Measurements from ENCODE around the gene NACC1.
"Not testable (repeated sequence)": the region's sequence is repeated elsewhere in the genome, so short reads cannot be mapped to it uniquely, and the experiment has no call there.

Gene NACC1

GRCh38 chr19:13154911-13155471 lies 36.9 kb downstream of the NACC1 start:
- peaks cover 71% of the 10 kb centered on the region for H3K36me3 Mint-ChIP-seq (ENCODE audit: insufficient read depth)
- peak overlapping the region; percentile 100 for H3K27ac Mint-ChIP-seq
- DNase-seq (peak; percentile 72 to 80 (median 76)), ATAC-seq (replicated peaks) (peak; percentile 39)
- no peaks in the 10 kb centered on the region for H3K9me3 Mint-ChIP-seq
- no peaks in the 10 kb centered on the region for H3K27me3 Mint-ChIP-seq
- H3K4me3 Mint-ChIP-seq, result peak overlapping the region; percentile 94 to 99
- H3K4me1 Mint-ChIP-seq (ENCODE audit: low read depth in 2 of 2), result peaks cover 51% of the 10 kb centered on the region in 2 donors

- Mint-ChIP-seq H3K4me1 (ENCODE audit: low read depth in 2 of 2) (peaks cover 45 to 46% of the 10 kb centered on the region in 2 donors), H3K4me3 (peak overlapping the region; percentile 94 to 99), H3K27ac (peak overlapping the region; percentile 100), H3K9me3 (no peaks in the 10 kb centered on the region), H3K36me3 (ENCODE audit: insufficient read depth) (peaks cover 64% of the 10 kb centered on the region), H3K27me3 (no peaks in the 10 kb centered on the region)
- DNase-seq, result peak; percentile 66 to 73 (median 72)
- peak; percentile 35 for ATAC-seq (replicated peaks)
Measured at GRCh38 chr19:13155472-13156359, 37.7 kb downstream of the NACC1 start.

GRCh38 chr19:13159713-13160112 lies 41.6 kb downstream of the NACC1 start:
- Mint-ChIP-seq H3K4me1 (ENCODE audit: low read depth in 2 of 2) (peaks cover 47 to 54% of the 10 kb centered on the region in 2 donors), H3K27ac (peak overlapping the region; percentile 49 to 62)
- no peak for ATAC-seq (replicated peaks)

GRCh38 chr19:13160557-13160956 lies 42.5 kb downstream of the NACC1 start:
- H3K27ac Mint-ChIP-seq, result no peak overlapping the region
- no peak for ATAC-seq (replicated peaks)
- no peak overlapping the region for H3K4me3 Mint-ChIP-seq
- H3K27me3 Mint-ChIP-seq, result no peaks in the 10 kb centered on the region
- H3K9me3 Mint-ChIP-seq, result no peaks in the 10 kb centered on the region
- no peak for DNase-seq
- peaks cover 45 to 59% of the 10 kb centered on the region in 2 donors for H3K4me1 Mint-ChIP-seq (ENCODE audit: low read depth in 2 of 2)
- peaks cover 21% of the 10 kb centered on the region for H3K36me3 Mint-ChIP-seq (ENCODE audit: insufficient read depth)

More at GRCh38 chr19:13159713-13160112, 41.6 kb downstream of the NACC1 start:
- Mint-ChIP-seq H3K27me3 (no peaks in the 10 kb centered on the region), H3K36me3 (ENCODE audit: insufficient read depth) (peaks cover 29% of the 10 kb centered on the region), H3K9me3 (no peaks in the 10 kb centered on the region), H3K4me3 (peak overlapping the region in 1 of 2 donors; percentile 31)
- DNase-seq, result no peak

GRCh38 chr19:13162724-13163608 lies 44.9 kb downstream of the NACC1 start:
- peaks cover 38 to 60% of the 10 kb centered on the region in 2 donors for H3K4me1 Mint-ChIP-seq (ENCODE audit: low read depth in 2 of 2)
- ATAC-seq (replicated peaks), result peak; percentile 50
- peak overlapping the region; percentile 83 to 84 for H3K4me3 Mint-ChIP-seq
- peak; percentile 53 to 65 (median 60) for DNase-seq
- peaks cover 23% of the 10 kb centered on the region for H3K36me3 Mint-ChIP-seq (ENCODE audit: insufficient read depth)
- H3K27ac Mint-ChIP-seq, result peak overlapping the region; percentile 92 to 94
- no peaks in the 10 kb centered on the region for H3K9me3 Mint-ChIP-seq
- no peaks in the 10 kb centered on the region for H3K27me3 Mint-ChIP-seq

GRCh38 chr19:13163609-13164342 lies 45.7 kb downstream of the NACC1 start:
- Mint-ChIP-seq H3K9me3 (no peaks in the 10 kb centered on the region), H3K27me3 (no peaks in the 10 kb centered on the region), H3K4me1 (ENCODE audit: low read depth in 2 of 2) (peaks cover 40 to 54% of the 10 kb centered on the region in 2 donors), H3K27ac (peak overlapping the region; percentile 92 to 94), H3K36me3 (ENCODE audit: insufficient read depth) (peaks cover 19% of the 10 kb centered on the region), H3K4me3 (peak overlapping the region; percentile 83 to 84)
- ATAC-seq (replicated peaks) (no peak), DNase-seq (peak; percentile 10 to 29 (median 16))

- peaks cover 45 to 61% of the 10 kb centered on the region in 2 donors for H3K4me1 Mint-ChIP-seq (ENCODE audit: low read depth in 2 of 2)
- no peaks in the 10 kb centered on the region for H3K9me3 Mint-ChIP-seq
- H3K4me3 Mint-ChIP-seq, result peak overlapping the region; percentile 83 to 84
- H3K27ac Mint-ChIP-seq, result peak overlapping the region; percentile 92 to 94
- DNase-seq (no peak), ATAC-seq (replicated peaks) (no peak)
- peaks cover 19% of the 10 kb centered on the region for H3K36me3 Mint-ChIP-seq (ENCODE audit: insufficient read depth)
- no peaks in the 10 kb centered on the region for H3K27me3 Mint-ChIP-seq
Measured at GRCh38 chr19:13164343-13165161, 46.5 kb downstream of the NACC1 start.

GRCh38 chr19:13165162-13165997 lies 47.3 kb downstream of the NACC1 start:
- no peak for DNase-seq
- Mint-ChIP-seq H3K4me1 (ENCODE audit: low read depth in 2 of 2) (peaks cover 53 to 65% of the 10 kb centered on the region in 2 donors), H3K4me3 (peak overlapping the region; percentile 82 to 84)

GRCh38 chr19:13166151-13166550 lies 48.1 kb downstream of the NACC1 start:
- not testable (repeated sequence) for H3K27me3 Mint-ChIP-seq; DNase-seq; H3K9me3 Mint-ChIP-seq; ATAC-seq (replicated peaks)
- peaks cover 19% of the 10 kb centered on the region for H3K36me3 Mint-ChIP-seq (ENCODE audit: insufficient read depth)
- peak overlapping the region; percentile 45 to 82 for H3K4me3 Mint-ChIP-seq
- peak overlapping the region; percentile 95 to 98 for H3K27ac Mint-ChIP-seq
- H3K4me1 Mint-ChIP-seq (ENCODE audit: low read depth in 2 of 2), result peaks cover 57 to 68% of the 10 kb centered on the region in 2 donors

More at GRCh38 chr19:13165162-13165997, 47.3 kb downstream of the NACC1 start:
- Mint-ChIP-seq H3K36me3 (ENCODE audit: insufficient read depth) (peaks cover 19% of the 10 kb centered on the region), H3K27me3 (no peaks in the 10 kb centered on the region), H3K27ac (peak overlapping the region; percentile 94 to 98), H3K9me3 (no peaks in the 10 kb centered on the region)
- no peak for ATAC-seq (replicated peaks)

GRCh38 chr19:13169769-13170168 lies 51.7 kb downstream of the NACC1 start:
- H3K27ac Mint-ChIP-seq, result peak overlapping the region; percentile 95 to 98

GRCh38 chr19:13171146-13171545 lies 53.1 kb downstream of the NACC1 start:
- Mint-ChIP-seq H3K27ac (peak overlapping the region; percentile 90 to 98), H3K4me1 (ENCODE audit: low read depth in 2 of 2) (peaks cover 54 to 57% of the 10 kb centered on the region in 2 donors), H3K36me3 (ENCODE audit: insufficient read depth) (peaks cover 14% of the 10 kb centered on the region), H3K27me3 (no peaks in the 10 kb centered on the region), H3K4me3 (peak overlapping the region; percentile 71 to 82), H3K9me3 (no peaks in the 10 kb centered on the region)
- no peak for DNase-seq
- no peak for ATAC-seq (replicated peaks)

More at GRCh38 chr19:13169769-13170168, 51.7 kb downstream of the NACC1 start:
- ATAC-seq (replicated peaks), result no peak
- H3K4me3 Mint-ChIP-seq, result peak overlapping the region; percentile 66 to 86
- peaks cover 14% of the 10 kb centered on the region for H3K36me3 Mint-ChIP-seq (ENCODE audit: insufficient read depth)
- H3K4me1 Mint-ChIP-seq (ENCODE audit: low read depth in 2 of 2), result peaks cover 58 to 66% of the 10 kb centered on the region in 2 donors
- no peak for DNase-seq
- no peaks in the 10 kb centered on the region for H3K27me3 Mint-ChIP-seq
- H3K9me3 Mint-ChIP-seq, result no peaks in the 10 kb centered on the region

Measured in effector memory CD8-positive, alpha-beta T cell (primary cell).